GM23338 (cell line): Measurements from ENCODE around the gene PYGB. TPM values are rescaled to one million over a fixed set of nuclear protein-coding genes. Genes with fewer than 3 reads are reported as not detected.

ENCODE experiments used
- ATAC-seq: fragments of 200-7000 bp; cut with Tn5 transposase; 3 replicates; pipeline ENCODE4 v1.9.1; 2020
- DNase-seq: peaks from one replicate; pipeline ENCODE4 v3.0.0-alpha.2; 2015; ENCODE audit warnings: low spot score
- H2AFZ ChIP-seq: fragments of 200-600 bp; sonication (generic); 2 replicates; pipeline ENCODE4 v1.8.0; 2016; ENCODE audit warnings: antibody characterized with exemption, mild to moderate bottlenecking, moderate library complexity
- H3F3A ChIP-seq: fragments of 200-600 bp; sonication (generic); replicated peaks from 2 replicates; pipeline ENCODE4 v1.8.0; 2017; ENCODE audit warnings: antibody characterized with exemption, mixed run types, low read depth
- H3K27ac ChIP-seq: fragments of 200-600 bp; sonication (generic); 2 replicates; pipeline ENCODE4 v1.6.1; 2016; ENCODE audit warnings: low read depth
- H3K27me3 ChIP-seq: fragments of 200-600 bp; sonication (generic); 2 replicates; pipeline ENCODE4 v1.8.0; 2016; ENCODE audit warnings: mild to moderate bottlenecking, mixed run types, moderate library complexity; ENCODE audit not compliant: insufficient read depth
- H3K36me3 ChIP-seq: fragments of 200-600 bp; sonication (generic); 2 replicates; pipeline ENCODE4 v1.8.0; 2016; ENCODE audit warnings: mild to moderate bottlenecking; ENCODE audit not compliant: insufficient read depth
- H3K4me1 ChIP-seq: fragments of 200-600 bp; sonication (generic); 2 replicates; pipeline ENCODE4 v1.8.0; 2016; ENCODE audit warnings: mild to moderate bottlenecking, moderate library complexity; ENCODE audit not compliant: insufficient read depth
- H3K4me2 ChIP-seq: fragments of 200-600 bp; sonication (generic); 2 replicates; pipeline ENCODE4 v1.7.1; 2017; ENCODE audit warnings: mixed run types
- H3K4me3 ChIP-seq: fragments of 200-600 bp; sonication (generic); 2 replicates; pipeline ENCODE4 v1.6.1; 2016; ENCODE audit warnings: mixed run types
- H3K79me2 ChIP-seq: fragments of 200-600 bp; sonication (generic); replicated peaks from 2 replicates; pipeline ENCODE4 v1.8.0; 2017; ENCODE audit warnings: mild to moderate bottlenecking; ENCODE audit not compliant: insufficient read depth
- H3K9me2 ChIP-seq: fragments of 200-600 bp; sonication (generic); 2 replicates; pipeline ENCODE4 v1.8.0; 2017; ENCODE audit not compliant: insufficient read depth
- H4K20me1 ChIP-seq: fragments of 200-600 bp; sonication (generic); replicated peaks from 2 replicates; pipeline ENCODE4 v1.8.0; 2017; ENCODE audit warnings: mild to moderate bottlenecking; ENCODE audit not compliant: insufficient read depth
- H3K27ac Mint-ChIP-seq: 2 replicates; pipeline ENCODE4 v1.8.0; 2020; ENCODE audit warnings: inconsistent platforms, mild to moderate bottlenecking, moderate library complexity, mixed read lengths
- H3K27me3 Mint-ChIP-seq: 3 replicates; pipeline ENCODE4 v1.8.0; 2022; ENCODE audit warnings: low read depth, mild to moderate bottlenecking, moderate library complexity, mixed read lengths, inconsistent platforms; ENCODE audit not compliant: insufficient read depth, poor library complexity
- H3K36me3 Mint-ChIP-seq: 3 replicates; pipeline ENCODE4 v1.8.0; 2021; ENCODE audit warnings: low read depth, mild to moderate bottlenecking, inconsistent platforms, moderate library complexity, mixed read lengths
- H3K4me1 Mint-ChIP-seq: 3 replicates; pipeline ENCODE4 v1.8.0; 2020; ENCODE audit warnings: mild to moderate bottlenecking, inconsistent platforms, mixed read lengths
- H3K4me3 Mint-ChIP-seq: 3 replicates; pipeline ENCODE4 v1.8.0; 2021; ENCODE audit warnings: moderate library complexity, mild to moderate bottlenecking, inconsistent platforms, mixed read lengths
- H3K9me3 Mint-ChIP-seq: 3 replicates; pipeline ENCODE4 v1.8.0; 2020; ENCODE audit warnings: moderate library complexity, mild to moderate bottlenecking, inconsistent platforms, mixed read lengths
- CREB1 ChIP-seq: fragments of 250-450 bp; sonication (Bioruptor Pico); IDR thresholded peaks from 2 replicates; pipeline ENCODE4 v1.5.0; 2020; ENCODE audit warnings: low read depth, mild to moderate bottlenecking, moderate library complexity
- ETS1 ChIP-seq: IDR thresholded peaks from 2 replicates; pipeline ENCODE4 v1.6.1; 2016; ENCODE audit warnings: antibody characterized with exemption
- EZH2 ChIP-seq: fragments of 200-600 bp; sonication (generic); IDR thresholded peaks from one replicate; pipeline ENCODE4 v1.8.0; 2017; ENCODE audit warnings: antibody characterized with exemption, mild to moderate bottlenecking, low read depth; ENCODE audit not compliant: unreplicated experiment
- JUNB ChIP-seq: IDR thresholded peaks from one replicate; pipeline ENCODE4 v1.6.1; 2016; ENCODE audit warnings: antibody characterized with exemption; ENCODE audit not compliant: unreplicated experiment
- STAT1 ChIP-seq: IDR thresholded peaks from one replicate; pipeline ENCODE4 v1.6.1; 2016; ENCODE audit warnings: antibody characterized with exemption; ENCODE audit not compliant: unreplicated experiment
- ZNF331 ChIP-seq: fragments of 250-450 bp; sonication (Bioruptor Pico); IDR thresholded peaks from 2 replicates; pipeline ENCODE4 v1.5.0; 2020; ENCODE audit warnings: low read depth, mild to moderate bottlenecking, moderate library complexity
- ZNF462 ChIP-seq: fragments of 250-450 bp; sonication (Bioruptor Pico); IDR thresholded peaks from 2 replicates; pipeline ENCODE4 v1.5.0; 2020; ENCODE audit warnings: mild to moderate bottlenecking, moderate library complexity
- polyA plus RNA-seq: library from polyadenylated mRNA; unstranded; fragments of >200 nt; fragmentation: Nextera tagmentation; extraction: Ambion mirVana; gene quantifications from 2 replicates; pipeline ENCODE4 v1.2.1, GENCODE V29; 2016
- total RNA-seq: library from RNA; depleted of rRNA; stranded (reverse); fragments of >200 nt; shearing (Covaris generic); gene quantifications from 2 replicates; pipeline ENCODE4 v1.2.3, GENCODE V29; 2014

Gene PYGB
- total and polyA plus RNA-seq, 2 experiments from 2014 or later, result 15.6 to 64.0 TPM

GRCh38 chr20:25301357-25301920, 53.6 kb downstream of the PYGB start:
- H3K27ac Mint-ChIP-seq, result no peak overlapping the region
- ATAC-seq, result no peak

More at GRCh38 chr20:25301357-25301920, 53.6 kb downstream of the PYGB start:
- DNase-seq, result no peak
- H3K27ac ChIP-seq, result no peak overlapping the region
- no peaks in the 10 kb centered on the region for H3K27me3 ChIP-seq
- no peak overlapping the region for H3K4me2 ChIP-seq
- H3K4me1 ChIP-seq, result peaks cover 5% of the 10 kb centered on the region; the same call in 1 of the 2 replicates
- no peaks in the 10 kb centered on the region for H3K9me2 ChIP-seq
- H3K79me2 ChIP-seq, result no peaks in the 10 kb centered on the region
- no peaks in the 10 kb centered on the region for H4K20me1 ChIP-seq
- H3K4me3 ChIP-seq, result no peak overlapping the region
- TF ChIP-seq ZNF462 (no peak), JUNB (no peak), ZNF331 (no peak), CREB1 (CRISPR knock-in tag) (no peak), EZH2 (no peak), STAT1 (no peak), ETS1 (no peak)
- H3K27me3 Mint-ChIP-seq, result peaks cover 10% of the 10 kb centered on the region
- no peak overlapping the region for H2AFZ ChIP-seq
- H3K9me3 Mint-ChIP-seq, result no peaks in the 10 kb centered on the region; the same call in 2 of the 3 replicates
- no peak overlapping the region for H3K4me3 Mint-ChIP-seq
- H3K36me3 ChIP-seq, result peaks cover 6% of the 10 kb centered on the region; the same call in 1 of the 2 replicates
- peaks cover 14% of the 10 kb centered on the region; the same call in 2 of the 3 replicates for H3K4me1 Mint-ChIP-seq
- H3F3A ChIP-seq, result 0 out of 2 replicates have a peak, but pooled peaks cover 4% of the 10 kb centered on the region
- peaks cover 26% of the 10 kb centered on the region for H3K36me3 Mint-ChIP-seq
